Bronchial epithelial cell (primary cell): ENCODE results near the gene PAOX. TPM values are rescaled to one million over a fixed set of nuclear protein-coding genes. Genes with fewer than 3 reads are reported as not detected.
"Not testable (repeated sequence)": the region's sequence is repeated elsewhere in the genome, so short reads cannot be mapped to it uniquely, and the experiment has no call there.

Source experiments
- DNase-seq: peaks from one replicate; pipeline ENCODE4 v3.0.0-alpha.2; 2010; ENCODE audit warnings: low read depth
- FAIRE-seq: peaks from 2 replicates; lab custom pipeline; 2011; peaks lifted over from hg19 to GRCh38; lab: Jason Lieb, UNC
- H3K27me3 ChIP-seq: 2 replicates; pipeline ENCODE4 v1.5.1; 2011; ENCODE audit warnings: low read length; ENCODE audit not compliant: control insufficient read depth, insufficient read depth
- H3K36me3 ChIP-seq: 2 replicates; pipeline ENCODE4 v1.5.1; 2011; ENCODE audit warnings: low read length; ENCODE audit not compliant: control insufficient read depth, insufficient read depth
- H3K4me3 ChIP-seq: 2 replicates; pipeline ENCODE4 v1.5.1; 2011; ENCODE audit warnings: mild to moderate bottlenecking, low read depth, low read length, control low read depth
- CTCF ChIP-seq: IDR thresholded peaks from 2 replicates; pipeline ENCODE4 v1.5.1; 2011; ENCODE audit warnings: mild to moderate bottlenecking, moderate library complexity, low read length, control low read depth, inconsistent platforms; ENCODE audit not compliant: insufficient read depth, severe bottlenecking
- total RNA-seq: library from RNA; depleted of rRNA; stranded (reverse); fragments of >200 nt; gene quantifications from 2 replicates; pipeline ENCODE4 v1.2.1, GENCODE V29; 2014

Gene PAOX
- total RNA-seq, 1 donor from 2014 or later, result 5.0 TPM

- no peak for TF ChIP-seq CTCF
- FAIRE-seq (no peak), DNase-seq (no peak)
- peaks cover 36% of the 10 kb centered on the region for H3K36me3 ChIP-seq
- no peaks in the 10 kb centered on the region for H3K27me3 ChIP-seq
- no peak overlapping the region for H3K4me3 ChIP-seq
Measured at GRCh38 chr10:133365461-133366129, 13.5 kb upstream of the PAOX start.

- DNase-seq (no peak), FAIRE-seq (no peak)
- TF ChIP-seq CTCF, result no peak
- Histone ChIP-seq H3K4me3 (no peak overlapping the region), H3K36me3 (peaks cover 38% of the 10 kb centered on the region), H3K27me3 (no peaks in the 10 kb centered on the region)
Measured at GRCh38 chr10:133366130-133366478, 13.0 kb upstream of the PAOX start.

GRCh38 chr10:133366751-133367150, 12.3 kb upstream of the PAOX start:
- Histone ChIP-seq H3K4me3 (no peak overlapping the region), H3K36me3 (peaks cover 38% of the 10 kb centered on the region), H3K27me3 (no peaks in the 10 kb centered on the region)
- no peak for TF ChIP-seq CTCF
- FAIRE-seq, result no peak
- DNase-seq, result no peak

GRCh38 chr10:133367461-133367860, 11.6 kb upstream of the PAOX start:
- H3K4me3 ChIP-seq, DNase-seq, H3K27me3 ChIP-seq, FAIRE-seq: not testable (repeated sequence)
- peaks cover 36% of the 10 kb centered on the region for H3K36me3 ChIP-seq

- no peak overlapping the region for H3K4me3 ChIP-seq
- no peak for TF ChIP-seq CTCF
- DNase-seq (no peak), FAIRE-seq (no peak)
- H3K27me3 ChIP-seq, result no peaks in the 10 kb centered on the region
- H3K36me3 ChIP-seq, result peaks cover 33% of the 10 kb centered on the region
Measured at GRCh38 chr10:133368153-133368552, 10.9 kb upstream of the PAOX start.

- no peak for FAIRE-seq
- H3K36me3 ChIP-seq, result peaks cover 29% of the 10 kb centered on the region
- H3K4me3 ChIP-seq, result no peak overlapping the region
- no peak for TF ChIP-seq CTCF
- no peaks in the 10 kb centered on the region for H3K27me3 ChIP-seq
- no peak for DNase-seq
Measured at GRCh38 chr10:133370030-133370786, 8.9 kb upstream of the PAOX start.
